Mucosa of descending colon (tissue), 3 donors: ENCODE measurements around the gene RIOK1. TPM values are rescaled to one million over a fixed set of nuclear protein-coding genes. Genes with fewer than 3 reads are reported as not detected.

Experiments used
- ATAC-seq: fragments of 200-7000 bp; cut with Tn5 transposase; one replicate; pipeline ENCODE4 v1.9.1; 2020; ENCODE audit warnings: mild to moderate bottlenecking, moderate library complexity
- DNase-seq, 3 donors: peaks; one replicate each; pipeline ENCODE4 v3.0.0-alpha.2; 2020
- H3K36me3 ChIP-seq: fragments of 200-600 bp; one replicate; pipeline ENCODE4 v1.8.0; 2021; ENCODE audit warnings: low read depth, mild to moderate bottlenecking
- H3K4me1 ChIP-seq: fragments of 200-600 bp; one replicate; pipeline ENCODE4 v1.8.0; 2021; ENCODE audit warnings: low read depth, mild to moderate bottlenecking
- H3K4me3 ChIP-seq: fragments of 200-600 bp; one replicate; pipeline ENCODE4 v1.8.0; 2021; ENCODE audit warnings: mild to moderate bottlenecking
- H3K9me3 ChIP-seq: fragments of 200-600 bp; one replicate; pipeline ENCODE4 v1.8.0; 2021; ENCODE audit warnings: mild to moderate bottlenecking
- intact Hi-C, 2 donors: fragments of 100-400 bp; cut with DNase I in 1 of 2; cut with micrococcal nuclease in 1 of 2; formaldehyde crosslinking; loops; one replicate each; pipeline versions ENCODE4 v1.11.0 to v1.11.1; 2022; cut with DNase I, micrococcal nuclease
- total RNA-seq, 3 donors: library from RNA; stranded (reverse); fragmentation: NEBNext Ultra II Directional in 2 of 3; extraction: Animal tissue kit (Norgen Biotek cat#: 25700) in 2 of 3; gene quantifications; one replicate each; pipeline versions ENCODE4 v1.2.1 to v1.2.4, GENCODE V29; 2021 to 2023
- TF ChIP-seq, protein P1 (sequence below): fragments of 200-600 bp; IDR thresholded peaks from one replicate; pipeline ENCODE4 v1.8.0; 2022; ENCODE audit warnings: antibody characterized with exemption, mild to moderate bottlenecking
- donor health status: DM: no; HTN: no; CAD: no; lungs with moderate emphysema.
- donor health status: DM: no; HTN: no; CAD: no.
- donor health status: DM: no; HTN: yes; CAD: no.

Gene RIOK1
- total RNA-seq, 3 donors from 2014 or later = 12.1 to 19.8 (median 15.0) TPM

DNA sequence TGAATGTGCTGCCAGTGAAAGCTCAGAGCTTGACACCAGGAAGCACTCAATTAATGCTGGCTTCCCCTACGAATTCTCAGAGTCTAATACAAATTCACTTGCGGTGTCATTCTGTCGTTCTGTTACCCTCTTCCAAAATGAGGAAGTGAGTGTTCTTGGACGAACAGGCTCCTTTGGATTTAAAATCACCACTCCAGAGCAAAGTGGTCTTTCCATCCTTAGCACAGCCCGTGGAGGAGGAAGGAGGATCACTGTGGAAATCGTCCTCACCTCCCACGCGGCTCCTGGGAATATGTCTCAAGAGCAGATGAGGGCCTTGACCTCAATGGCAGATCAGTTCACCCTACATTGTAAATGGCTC is 41.7 kb downstream of the RIOK1 start:
- ATAC-seq (no peak), DNase-seq (no peak)
- no peaks in the 10 kb centered on the region for H3K36me3 ChIP-seq
- H3K4me3 ChIP-seq = no peak overlapping the region
- TF ChIP-seq, protein P1, sequence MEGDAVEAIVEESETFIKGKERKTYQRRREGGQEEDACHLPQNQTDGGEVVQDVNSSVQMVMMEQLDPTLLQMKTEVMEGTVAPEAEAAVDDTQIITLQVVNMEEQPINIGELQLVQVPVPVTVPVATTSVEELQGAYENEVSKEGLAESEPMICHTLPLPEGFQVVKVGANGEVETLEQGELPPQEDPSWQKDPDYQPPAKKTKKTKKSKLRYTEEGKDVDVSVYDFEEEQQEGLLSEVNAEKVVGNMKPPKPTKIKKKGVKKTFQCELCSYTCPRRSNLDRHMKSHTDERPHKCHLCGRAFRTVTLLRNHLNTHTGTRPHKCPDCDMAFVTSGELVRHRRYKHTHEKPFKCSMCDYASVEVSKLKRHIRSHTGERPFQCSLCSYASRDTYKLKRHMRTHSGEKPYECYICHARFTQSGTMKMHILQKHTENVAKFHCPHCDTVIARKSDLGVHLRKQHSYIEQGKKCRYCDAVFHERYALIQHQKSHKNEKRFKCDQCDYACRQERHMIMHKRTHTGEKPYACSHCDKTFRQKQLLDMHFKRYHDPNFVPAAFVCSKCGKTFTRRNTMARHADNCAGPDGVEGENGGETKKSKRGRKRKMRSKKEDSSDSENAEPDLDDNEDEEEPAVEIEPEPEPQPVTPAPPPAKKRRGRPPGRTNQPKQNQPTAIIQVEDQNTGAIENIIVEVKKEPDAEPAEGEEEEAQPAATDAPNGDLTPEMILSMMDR = no peak
- intact Hi-C loops = no loop called here
- no peaks in the 10 kb centered on the region for H3K4me1 ChIP-seq
- H3K9me3 ChIP-seq = no peaks in the 10 kb centered on the region

GRCh38 chr6:7431674-7432390 is 42.2 kb downstream of the RIOK1 start:
- ATAC-seq (no peak), DNase-seq (no peak)
- TF ChIP-seq, protein P1 = no peak
- no peaks in the 10 kb centered on the region for H3K9me3 ChIP-seq
- H3K4me1 ChIP-seq = no peaks in the 10 kb centered on the region
- intact Hi-C loops = no loop called here
- H3K4me3 ChIP-seq = no peak overlapping the region
- H3K36me3 ChIP-seq = no peaks in the 10 kb centered on the region

GRCh38 chr6:7432391-7433120 is 42.9 kb downstream of the RIOK1 start:
- no peaks in the 10 kb centered on the region for H3K4me1 ChIP-seq
- no peak overlapping the region for H3K4me3 ChIP-seq
- ATAC-seq (no peak), DNase-seq (no peak)
- H3K36me3 ChIP-seq = no peaks in the 10 kb centered on the region
- no peaks in the 10 kb centered on the region for H3K9me3 ChIP-seq
- intact Hi-C loops = no loop called here
- TF ChIP-seq, protein P1 = no peak

GRCh38 chr6:7433121-7433617 is 43.6 kb downstream of the RIOK1 start:
- TF ChIP-seq, protein P1 = no peak
- ATAC-seq = no peak
- Histone ChIP-seq H3K4me3 (no peak overlapping the region), H3K9me3 (no peaks in the 10 kb centered on the region), H3K36me3 (no peaks in the 10 kb centered on the region), H3K4me1 (no peaks in the 10 kb centered on the region)
- intact Hi-C loops = no loop called here
- no peak for DNase-seq

DNA sequence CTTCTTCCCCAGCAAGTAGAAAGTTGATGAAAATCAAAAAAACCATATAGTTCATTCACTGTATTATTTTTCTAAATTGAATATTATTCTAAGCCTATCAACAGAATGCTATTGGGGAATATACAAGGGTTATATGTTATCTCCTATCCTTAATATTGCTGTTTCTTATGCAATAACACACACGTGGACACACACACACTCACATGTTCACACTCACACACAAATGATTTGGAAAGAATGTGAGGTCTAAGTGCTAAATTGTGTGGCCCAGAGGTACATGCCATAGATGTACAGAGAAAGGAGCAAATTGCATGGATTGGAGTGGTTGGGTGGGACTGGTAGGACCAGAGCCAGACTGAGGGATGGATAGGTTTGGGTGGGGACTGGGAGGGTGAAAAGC is 45.1 kb downstream of the RIOK1 start:
- Histone ChIP-seq H3K36me3 (no peaks in the 10 kb centered on the region), H3K4me3 (no peak overlapping the region), H3K4me1 (no peaks in the 10 kb centered on the region), H3K9me3 (no peaks in the 10 kb centered on the region)
- TF ChIP-seq, protein P1 = no peak
- no peak for ATAC-seq
- intact Hi-C loops = no loop called here
- DNase-seq = no peak
